GM12878 (cell line): ENCODE measurements around the gene CAPN7. TPM values are rescaled to one million over a fixed set of nuclear protein-coding genes. Genes with fewer than 3 reads are reported as not detected.
A peak's percentile ranks its signal among the peaks of the same experiment; 100 is the strongest.

ENCODE experiments used
- ATAC-seq: fragments of 200-7000 bp; cut with Tn5 transposase; 3 replicates; pipeline ENCODE4 v1.9.1; 2020; ENCODE audit warnings: mild to moderate bottlenecking, moderate library complexity
- BruUV-seq: library from RNA; stranded (reverse); fragments of 400-500 nt; replicated peaks from 2 replicates; lab custom pipeline; 2021; lab: Mats Ljungman, UMichigan
- CTCF ChIA-PET: fragments of 300-600 bp; sonication (Branson Sonifier 250); formaldehyde crosslinking; extraction: SDS; loops from one replicate; lab custom pipeline; 2021; ENCODE audit warnings: inconsistent platforms; lab: Yijun Ruan, JAX
- POLR2A ChIA-PET: fragments of 350-600 bp; formaldehyde crosslinking; extraction: SDS; loops from one replicate; lab custom pipeline; 2021; ENCODE audit warnings: inconsistent platforms; lab: Charles Lee
- RAD21 ChIA-PET: fragments of 300-600 bp; sonication (Branson Sonifier 250); formaldehyde crosslinking; loops from one replicate; lab custom pipeline; 2023; ENCODE audit warnings: antibody characterized with exemption; ENCODE audit not compliant: unreplicated experiment; lab: Charles Lee
- SMC1A ChIA-PET: fragments of 300-600 bp; sonication (Branson Sonifier 250); formaldehyde crosslinking; loops from one replicate; lab custom pipeline; 2023; ENCODE audit not compliant: unreplicated experiment, uncharacterized antibody; lab: Charles Lee
- DNase-seq: peaks from one replicate; pipeline ENCODE4 v3.0.0-alpha.2; 2011; ENCODE audit warnings: low read depth, low spot score
- FAIRE-seq: peaks from 3 replicates; lab custom pipeline; 2011; peaks lifted over from hg19 to GRCh38; lab: Jason Lieb, UNC
- H2AFZ ChIP-seq: 2 replicates; pipeline ENCODE4 v1.6.0; 2011; ENCODE audit warnings: low read depth, low read length, control low read depth; ENCODE audit not compliant: control insufficient read depth
- H3K27ac ChIP-seq: 2 replicates; pipeline ENCODE4 v1.5.1; 2011; ENCODE audit warnings: control low read depth; ENCODE audit not compliant: control insufficient read depth, insufficient read depth
- H3K27me3 ChIP-seq, 2 experiments: replicated peaks in 1 of 2; 2 replicates each; pipeline versions ENCODE4 v1.6.0 to v1.6.1; 2011; ENCODE audit warnings: low read length in 1 of 2; ENCODE audit not compliant: control insufficient read depth in 2 of 2, insufficient read depth in 2 of 2
- H3K36me3 ChIP-seq, 2 experiments: 2 replicates each; pipeline ENCODE4 v1.5.1; 2011; ENCODE audit warnings: low read length in 1 of 2; ENCODE audit not compliant: control insufficient read depth in 2 of 2, insufficient read depth in 2 of 2
- H3K4me1 ChIP-seq: 2 replicates; pipeline ENCODE4 v1.6.1; 2011; ENCODE audit warnings: mild to moderate bottlenecking, low read length, moderate library complexity, mixed read lengths; ENCODE audit not compliant: control insufficient read depth, insufficient read depth
- H3K4me2 ChIP-seq: 2 replicates; pipeline ENCODE4 v1.6.0; 2011; ENCODE audit warnings: control low read depth; ENCODE audit not compliant: control insufficient read depth, insufficient read depth
- H3K4me3 ChIP-seq: fragments of 200-600 bp; sonication (generic); 2 replicates; pipeline ENCODE4 v1.5.1; 2016
- H3K79me2 ChIP-seq: 2 replicates; pipeline ENCODE4 v1.6.0; 2011; ENCODE audit warnings: low read length; ENCODE audit not compliant: control insufficient read depth, insufficient read depth
- H3K9ac ChIP-seq: 2 replicates; pipeline ENCODE4 v1.8.0; 2011; ENCODE audit warnings: low read length, control low read depth, mixed read lengths; ENCODE audit not compliant: control insufficient read depth, insufficient read depth
- H3K9me3 ChIP-seq: replicated peaks from 3 replicates; pipeline ENCODE4 v1.5.1; 2011; ENCODE audit warnings: mild to moderate bottlenecking, low read length; ENCODE audit not compliant: control insufficient read depth, insufficient read depth
- H4K20me1 ChIP-seq: 2 replicates; pipeline ENCODE4 v1.6.0; 2011; ENCODE audit not compliant: control insufficient read depth, insufficient read depth
- BCL3 ChIP-seq: IDR thresholded peaks from 2 replicates; pipeline ENCODE4 v1.6.1; 2011; ENCODE audit warnings: borderline replicate concordance, low read depth, mild to moderate bottlenecking, moderate library complexity, low read length; ENCODE audit not compliant: insufficient read depth, poor library complexity, severe bottlenecking
- EZH2 ChIP-seq: IDR thresholded peaks from 2 replicates; pipeline ENCODE4 v1.6.1; 2012; ENCODE audit warnings: low read depth, mild to moderate bottlenecking, control low read depth, inconsistent platforms, low read length, borderline replicate concordance; ENCODE audit not compliant: control insufficient read depth
- IRF5 ChIP-seq: fragments of 450-650 bp; IDR thresholded peaks from 2 replicates; pipeline ENCODE4 v1.6.1; 2017; ENCODE audit warnings: borderline replicate concordance
- MAX ChIP-seq: IDR thresholded peaks from 2 replicates; pipeline ENCODE4 v1.6.1; 2012; ENCODE audit warnings: low read depth, low read length, improper control_type of control experiment
- MTA3 ChIP-seq: IDR thresholded peaks from 2 replicates; pipeline ENCODE4 v1.6.1; 2012; ENCODE audit warnings: low read length, inconsistent platforms, borderline replicate concordance
- NFXL1 ChIP-seq: fragments of 450-650 bp; IDR thresholded peaks from 2 replicates; pipeline ENCODE4 v1.6.1; 2017; ENCODE audit warnings: antibody characterized with exemption, mild to moderate bottlenecking, borderline replicate concordance
- PKNOX1 ChIP-seq: fragments of 450-650 bp; IDR thresholded peaks from 2 replicates; pipeline ENCODE4 v1.6.1; 2016; ENCODE audit warnings: mild to moderate bottlenecking
- POLR2AphosphoS2 ChIP-seq: IDR thresholded peaks from 2 replicates; pipeline ENCODE4 v1.6.1; 2011; ENCODE audit warnings: low read depth, mild to moderate bottlenecking, low read length, improper control_type of control experiment, moderate library complexity
- RB1 ChIP-seq: fragments of 450-650 bp; formaldehyde crosslinking; IDR thresholded peaks from 2 replicates; pipeline ENCODE4 v1.6.1; 2017; ENCODE audit warnings: mild to moderate bottlenecking, borderline replicate concordance
- SMAD5 ChIP-seq: IDR thresholded peaks from 2 replicates; pipeline ENCODE4 v1.6.1; 2016; ENCODE audit warnings: antibody characterized with exemption, low read depth
- TCF7 ChIP-seq: IDR thresholded peaks from 2 replicates; pipeline ENCODE4 v1.6.1; 2014; ENCODE audit warnings: antibody characterized with exemption, borderline replicate concordance
- USF1 ChIP-seq: IDR thresholded peaks from 2 replicates; pipeline ENCODE4 v1.6.1; 2011; ENCODE audit warnings: borderline replicate concordance, low read depth, mild to moderate bottlenecking, moderate library complexity, mixed read lengths, low read length; ENCODE audit not compliant: insufficient read depth; ENCODE audit errors: extremely low read length
- USF2 ChIP-seq: IDR thresholded peaks from 2 replicates; pipeline ENCODE4 v1.6.1; 2011; ENCODE audit warnings: low read depth, low read length, improper control_type of control experiment, borderline replicate concordance
- YBX1 ChIP-seq: fragments of 450-650 bp; IDR thresholded peaks from 2 replicates; pipeline ENCODE4 v1.6.1; 2016; ENCODE audit warnings: antibody characterized with exemption
- YY1 ChIP-seq: IDR thresholded peaks from 2 replicates; pipeline ENCODE4 v1.6.1; 2011; ENCODE audit warnings: low read depth, mild to moderate bottlenecking, low read length
- WGBS: methylation state at CpG from one replicate; pipeline ENCODE4 v1.1.6; 2016; ENCODE audit warnings: low lambda C conversion rate; ENCODE audit not compliant: insufficient replicate concordance, insufficient coverage; ENCODE audit errors: missing lambda C conversion rate; 5-methylcytosine and 5-hydroxymethylcytosine counted together
- in situ Hi-C: fragments of 300-500 bp; cut with MboI; formaldehyde crosslinking; loops from 9 replicates; pipeline ENCODE4 v1.14.3; 2018; ENCODE audit warnings: mixed read lengths
- intact Hi-C: fragments of 100-400 bp; cut with micrococcal nuclease; formaldehyde crosslinking; loops from one replicate; pipeline ENCODE4 v1.14.2; 2022; ENCODE audit not compliant: unreplicated experiment
- polyA plus RNA-seq, 11 experiments: library from polyadenylated mRNA; depleted of rRNA in 4 of 11; unstranded in 6 of 11; stranded (reverse) in 5 of 11; fragments of >200 nt; fragmentation: Nextera tagmentation in 4 of 11; fragmentation: Illumina TruSeq in 1 of 11; extraction: Ambion mirVana in 4 of 11; extraction: Trizol in 1 of 11; gene quantifications; 1 replicate in 1 of 11; 2 replicates in 10 of 11; pipeline versions ENCODE4 v1.2.1 to v1.2.3, GENCODE V29; 2011 to 2016; ENCODE audit warnings: inconsistent platforms in 2 of 11, missing spikeins in 2 of 11, low read depth in 1 of 11
- total RNA-seq, 4 experiments: library from RNA; depleted of rRNA in 3 of 4; stranded (reverse); fragments of >200 nt in 3 of 4; fragmentation: Illumina TruSeq in 1 of 4; extraction: Trizol in 1 of 4; gene quantifications; 2 replicates each; pipeline versions ENCODE4 v1.2.1 to v1.2.3, GENCODE V29; 2013 to 2021

CAPN7 gene
- total and polyA plus RNA-seq, 10 of the 15 experiments (the other 5 are each of a cell fraction or from before 2014, with no cell fraction given): 5.3 to 27.0 (median 18.2) TPM

GRCh38 chr3:15284121-15284889 lies 78.3 kb downstream of the CAPN7 start:
- ChIA-PET RAD21 (interaction anchor here (0.5 to 1.0 kb wide), 3 partner anchors 34 to 91 kb away, joined by 3 read pairs; no protein-coding TSS in a partner anchor), SMC1A (interaction anchor here (0.7 to 3.3 kb wide), 12 partner anchors 8 to 120 kb away, joined by 3 to 19 read pairs (median 4); no protein-coding TSS in a partner anchor), POLR2A (interaction anchor here (0.6 kb wide), 1 partner anchor 12 kb away, joined by 5 read pairs; no protein-coding TSS in a partner anchor), CTCF (interaction anchor here (0.8 to 2.1 kb wide), 9 partner anchors 8 to 177 kb away, joined by 3 to 7 read pairs (median 3); partner anchors contain the start of gene SH3BP5)
- in situ Hi-C loops: no loop called here
- H3K36me3 ChIP-seq: peaks cover 10 to 15% of the 10 kb centered on the region in 2 experiments
- TF ChIP-seq TCF7: no peak
- TF ChIP-seq YBX1: no peak
- TF ChIP-seq NFXL1: no peak
- no peak for TF ChIP-seq USF2
- no peak for TF ChIP-seq USF1
- no peak for TF ChIP-seq EZH2
- no peak for TF ChIP-seq MTA3
- no peak for TF ChIP-seq SMAD5
- no peak for TF ChIP-seq YY1
- TF ChIP-seq POLR2AphosphoS2: no peak
- TF ChIP-seq RB1: no peak
- TF ChIP-seq MAX: no peak
- no peak for TF ChIP-seq IRF5
- TF ChIP-seq BCL3: no peak
- no peak for TF ChIP-seq PKNOX1
- ATAC-seq (peak; percentile 69), DNase-seq (no peak), FAIRE-seq (no peak)
- WGBS: 78% methylated on average over 5 of the region's 5 CpGs
- no peaks in the 10 kb centered on the region for H4K20me1 ChIP-seq
- intact Hi-C loops: no loop called here
- H3K4me1 ChIP-seq: peaks cover 25% of the 10 kb centered on the region
- no peak overlapping the region for H3K4me2 ChIP-seq
- H3K27me3 ChIP-seq: no peaks in the 10 kb centered on the region
- H3K9ac ChIP-seq: no peak overlapping the region
- no peak overlapping the region for H3K27ac ChIP-seq
- H3K9me3 ChIP-seq: no peaks in the 10 kb centered on the region; the same call in 2 of the 3 replicates
- H2AFZ ChIP-seq: no peak overlapping the region
- BruUV-seq: no TSS peak
- no peak overlapping the region for H3K4me3 ChIP-seq
- H3K79me2 ChIP-seq: no peaks in the 10 kb centered on the region; the same call in 1 of the 2 replicates
